Measurements from ENCODE around the gene CLIC5.

CLIC5 gene

GRCh38 chr6:46015119-46015968 lies at the start of gene CLIC5:
CLIC5 (minus strand) TSS chr6:46015860; CDS start chr6:46015542, 318 bp downstream.
- no peak for DNase-seq (ENCODE audit: low read depth, low spot score)

- no peak for DNase-seq (ENCODE audit: low read depth, low spot score)
Measured at GRCh38 chr6:46062991-46063390, 47.3 kb upstream of the CLIC5 start.

- no peak for DNase-seq (ENCODE audit: low read depth, low spot score)
Measured at GRCh38 chr6:46062312-46062711, 46.7 kb upstream of the CLIC5 start.

- no peak for DNase-seq (ENCODE audit: low read depth, low spot score)
Measured at GRCh38 chr6:46061497-46061896, 45.8 kb upstream of the CLIC5 start.

GRCh38 chr6:46059608-46060007 lies 43.9 kb upstream of the CLIC5 start:
- DNase-seq (ENCODE audit: low read depth, low spot score): no peak

- no peak for DNase-seq (ENCODE audit: low read depth, low spot score)
Measured at GRCh38 chr6:46058951-46059350, 43.3 kb upstream of the CLIC5 start.

- DNase-seq (ENCODE audit: low read depth, low spot score): no peak
Measured at GRCh38 chr6:46057792-46058191, 42.1 kb upstream of the CLIC5 start.

- no peak for DNase-seq (ENCODE audit: low read depth, low spot score)
Measured at GRCh38 chr6:46056906-46057529, 41.4 kb upstream of the CLIC5 start.

- no peak for DNase-seq (ENCODE audit: low read depth, low spot score)
Measured at GRCh38 chr6:46054516-46054915, 38.9 kb upstream of the CLIC5 start.

GRCh38 chr6:46053039-46053933 lies 37.6 kb upstream of the CLIC5 start:
- DNase-seq (ENCODE audit: low read depth, low spot score): no peak

- no peak for DNase-seq (ENCODE audit: low read depth, low spot score)
Measured at GRCh38 chr6:46052479-46052878, 36.8 kb upstream of the CLIC5 start.

GRCh38 chr6:46051962-46052361 lies 36.3 kb upstream of the CLIC5 start:
- no peak for DNase-seq (ENCODE audit: low read depth, low spot score)

GRCh38 chr6:46050845-46051405 lies 35.3 kb upstream of the CLIC5 start:
- DNase-seq (ENCODE audit: low read depth, low spot score): no peak

GRCh38 chr6:46048646-46049297 lies 33.1 kb upstream of the CLIC5 start:
- DNase-seq (ENCODE audit: low read depth, low spot score): no peak

- DNase-seq (ENCODE audit: low read depth, low spot score): no peak
Measured at GRCh38 chr6:46046558-46047174, 31.0 kb upstream of the CLIC5 start.

GRCh38 chr6:46044881-46045617 lies 29.4 kb upstream of the CLIC5 start:
- DNase-seq (ENCODE audit: low read depth, low spot score): no peak

- DNase-seq (ENCODE audit: low read depth, low spot score): no peak
Measured at GRCh38 chr6:46042355-46042999, 26.8 kb upstream of the CLIC5 start.

- DNase-seq (ENCODE audit: low read depth, low spot score): no peak
Measured at GRCh38 chr6:46040288-46040687, 24.6 kb upstream of the CLIC5 start.

- no peak for DNase-seq (ENCODE audit: low read depth, low spot score)
Measured at GRCh38 chr6:46039646-46040045, 24.0 kb upstream of the CLIC5 start.

- no peak for DNase-seq (ENCODE audit: low read depth, low spot score)
Measured at GRCh38 chr6:46036911-46037310, 21.3 kb upstream of the CLIC5 start.

Data from activated naive CD8-positive, alpha-beta T cell treated with anti-CD3 and anti-CD28 coated beads, Interleukin-2, amount 50 U/mL, for 16 hours (primary cell).